Mammary microvascular endothelial cell (primary cell): ENCODE data around the gene OR4C13. TPM values are rescaled to one million over a fixed set of nuclear protein-coding genes. Genes with fewer than 3 reads are reported as not detected.

Source experiments
- total RNA-seq: library from RNA; depleted of rRNA; stranded (reverse); fragments of >200 nt; gene quantifications from 2 replicates; pipeline ENCODE4 v1.2.3, GENCODE V29; 2015

Gene OR4C13
- total RNA-seq = not detected in 2 replicates

GRCh38 chr11:49952091-49952490 is at the start of gene OR4C13:
Gene OR4C13, plus strand, starts transcription at chr11:49952391. Its CDS starts 32 bp downstream, at chr11:49952423.

DNA sequence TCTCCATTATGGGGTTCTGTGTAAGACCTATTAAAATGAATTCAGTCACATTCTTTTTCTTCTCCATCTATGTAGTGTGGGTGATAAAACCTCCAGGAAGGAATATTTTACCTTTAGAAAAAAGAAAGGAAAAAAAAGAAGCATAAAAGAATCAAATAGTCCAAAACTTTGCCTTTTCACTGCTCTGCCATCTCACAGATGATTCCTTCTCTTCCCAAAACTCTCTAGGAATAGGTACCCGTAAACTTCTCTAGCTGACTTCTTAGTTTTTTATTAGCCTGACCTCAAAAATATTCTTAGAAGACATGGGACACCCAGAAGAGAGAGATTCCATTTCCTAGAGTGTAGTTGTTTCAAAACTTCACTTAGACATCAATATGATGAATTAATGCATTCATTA is 30.2 kb downstream of the OR4C13 start, which contains the start of gene OR4C12:
Gene OR4C12, minus strand, starts transcription at position 101 of the 400 bp plus-strand sequence. Its CDS starts 34 bp downstream, at position 67.

Other genes with a start within 250 kb of the OR4C13 start
- gene OR4C12, start 30.1 kb downstream of the OR4C13 start, total RNA-seq = not detected in 2 replicates
- gene OR4C45, start 80.5 kb downstream of the OR4C13 start, total RNA-seq = not detected in 2 replicates